GM13976 (cell line): ENCODE data around the gene A4GALT.
A peak's percentile ranks its signal among the peaks of the same experiment; 100 is the strongest.
"Not testable (repeated sequence)": the region's sequence is repeated elsewhere in the genome, so short reads cannot be mapped to it uniquely, and the experiment has no call there.

Experiments
- DNase-seq: peaks from one replicate; pipeline ENCODE4 v3.0.0; 2012; ENCODE audit warnings: low spot score
- in situ Hi-C: fragments of 300-500 bp; cut with MboI; formaldehyde crosslinking; loops from one replicate; pipeline ENCODE4 v1.12.0; 2022; ENCODE audit warnings: low sequenced_read_pairs, mixed read lengths, inconsistent platforms; ENCODE audit not compliant: unreplicated experiment
- TF ChIP-seq, protein P1 (sequence below): IDR thresholded peaks from 2 replicates; pipeline ENCODE4 v1.5.1; 2012; ENCODE audit warnings: borderline replicate concordance, mild to moderate bottlenecking; ENCODE audit not compliant: insufficient read depth; ENCODE audit errors: extremely low read depth, missing control alignments, control extremely low read depth

A4GALT gene

DNA sequence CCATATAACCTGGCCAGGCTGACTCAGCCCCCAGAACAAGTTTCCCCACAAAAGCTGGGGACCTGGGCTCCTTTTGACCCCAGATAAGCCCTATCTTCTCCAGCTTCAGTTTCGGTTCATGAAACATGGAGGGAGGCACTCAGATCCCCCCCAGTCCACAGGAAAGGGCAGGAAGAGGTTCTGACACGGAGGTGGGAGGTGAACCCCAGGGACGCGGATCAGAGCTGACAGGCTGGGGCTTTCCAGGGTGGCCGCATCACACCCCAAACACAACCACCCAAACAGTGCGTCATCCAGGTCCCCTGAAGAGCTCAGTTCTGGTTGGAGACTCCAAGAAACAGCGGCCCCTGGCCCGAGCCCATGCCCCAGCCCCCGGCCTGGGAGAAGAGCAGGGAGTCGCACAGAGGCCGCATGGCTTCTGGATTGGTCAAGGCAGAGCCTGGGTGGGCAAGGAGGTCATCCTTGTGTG, 44.3 kb upstream of the A4GALT start:
- TF ChIP-seq, protein P1, sequence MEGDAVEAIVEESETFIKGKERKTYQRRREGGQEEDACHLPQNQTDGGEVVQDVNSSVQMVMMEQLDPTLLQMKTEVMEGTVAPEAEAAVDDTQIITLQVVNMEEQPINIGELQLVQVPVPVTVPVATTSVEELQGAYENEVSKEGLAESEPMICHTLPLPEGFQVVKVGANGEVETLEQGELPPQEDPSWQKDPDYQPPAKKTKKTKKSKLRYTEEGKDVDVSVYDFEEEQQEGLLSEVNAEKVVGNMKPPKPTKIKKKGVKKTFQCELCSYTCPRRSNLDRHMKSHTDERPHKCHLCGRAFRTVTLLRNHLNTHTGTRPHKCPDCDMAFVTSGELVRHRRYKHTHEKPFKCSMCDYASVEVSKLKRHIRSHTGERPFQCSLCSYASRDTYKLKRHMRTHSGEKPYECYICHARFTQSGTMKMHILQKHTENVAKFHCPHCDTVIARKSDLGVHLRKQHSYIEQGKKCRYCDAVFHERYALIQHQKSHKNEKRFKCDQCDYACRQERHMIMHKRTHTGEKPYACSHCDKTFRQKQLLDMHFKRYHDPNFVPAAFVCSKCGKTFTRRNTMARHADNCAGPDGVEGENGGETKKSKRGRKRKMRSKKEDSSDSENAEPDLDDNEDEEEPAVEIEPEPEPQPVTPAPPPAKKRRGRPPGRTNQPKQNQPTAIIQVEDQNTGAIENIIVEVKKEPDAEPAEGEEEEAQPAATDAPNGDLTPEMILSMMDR, result no peak
- in situ Hi-C loops, result no loop called here
- peak; percentile 85 for DNase-seq

DNA sequence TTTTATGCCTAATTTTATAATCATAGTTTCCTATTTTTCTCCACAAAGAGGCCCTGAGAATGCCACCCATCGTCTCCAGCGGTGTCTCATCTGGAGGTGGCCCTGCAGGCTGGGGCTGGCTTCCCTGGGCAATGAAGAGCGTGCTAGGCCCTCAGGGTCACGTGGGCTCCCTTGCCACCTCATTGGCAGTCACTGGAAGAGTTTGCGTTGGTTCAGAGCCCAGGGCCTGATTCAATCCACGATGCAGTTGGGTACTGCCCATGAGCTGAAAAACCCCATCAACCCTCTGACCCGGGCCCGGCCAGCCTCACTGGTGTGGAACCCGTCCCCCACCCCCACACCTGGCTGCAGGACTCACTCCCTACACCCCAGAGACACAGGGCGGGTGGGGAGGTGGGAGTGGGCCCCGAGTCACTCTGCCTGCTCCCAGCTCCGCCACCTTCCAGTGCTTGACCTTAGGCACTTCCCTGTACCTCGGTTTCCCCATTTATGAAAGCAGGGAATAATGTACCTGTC, 43.4 kb upstream of the A4GALT start:
- in situ Hi-C loops, result no loop called here
- no peak for DNase-seq

DNA sequence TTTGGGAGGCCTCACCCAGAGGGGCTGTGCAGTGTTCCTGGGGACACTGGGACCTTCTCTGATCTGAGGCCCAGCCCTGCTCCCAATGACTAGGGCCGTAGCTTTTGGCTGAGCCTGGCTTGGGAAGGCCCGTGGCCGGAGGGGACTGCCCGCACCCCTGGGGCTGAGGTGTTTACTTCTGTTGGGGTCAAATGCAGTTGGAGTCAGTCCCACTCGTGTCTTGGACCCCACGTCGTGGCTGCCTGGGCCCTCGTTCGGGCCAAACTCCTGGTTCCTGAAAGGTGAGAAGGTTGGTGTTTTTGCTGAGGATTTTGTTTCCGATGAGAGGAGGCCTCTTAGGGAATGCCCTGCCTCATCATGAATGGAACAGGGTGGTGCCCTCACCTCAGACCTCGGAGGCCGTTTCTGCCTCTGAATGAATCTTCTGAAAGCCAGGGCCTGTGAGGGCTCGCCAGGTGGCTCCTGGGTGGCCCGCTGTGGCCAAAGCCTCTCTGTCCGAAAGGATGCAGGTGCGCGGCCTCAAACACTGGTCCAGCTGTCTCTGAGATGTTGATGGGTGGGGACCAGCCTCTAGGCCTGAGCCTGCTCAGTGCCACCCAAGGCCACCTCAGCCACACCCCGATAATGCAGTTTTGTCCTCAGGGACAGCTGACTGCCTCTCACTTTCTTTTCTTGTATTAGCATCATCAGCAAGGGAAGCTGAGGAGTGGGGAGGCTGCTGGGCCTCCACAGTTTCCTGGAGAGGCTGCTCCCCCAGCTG, 40.3 kb upstream of the A4GALT start:
- TF ChIP-seq, protein P1, result no peak
- DNase-seq, result peak; percentile 54
- in situ Hi-C loops, result no loop called here

More for the DNA sequence above, 43.4 kb upstream of the A4GALT start:
- TF ChIP-seq, protein P1, result no peak

DNA sequence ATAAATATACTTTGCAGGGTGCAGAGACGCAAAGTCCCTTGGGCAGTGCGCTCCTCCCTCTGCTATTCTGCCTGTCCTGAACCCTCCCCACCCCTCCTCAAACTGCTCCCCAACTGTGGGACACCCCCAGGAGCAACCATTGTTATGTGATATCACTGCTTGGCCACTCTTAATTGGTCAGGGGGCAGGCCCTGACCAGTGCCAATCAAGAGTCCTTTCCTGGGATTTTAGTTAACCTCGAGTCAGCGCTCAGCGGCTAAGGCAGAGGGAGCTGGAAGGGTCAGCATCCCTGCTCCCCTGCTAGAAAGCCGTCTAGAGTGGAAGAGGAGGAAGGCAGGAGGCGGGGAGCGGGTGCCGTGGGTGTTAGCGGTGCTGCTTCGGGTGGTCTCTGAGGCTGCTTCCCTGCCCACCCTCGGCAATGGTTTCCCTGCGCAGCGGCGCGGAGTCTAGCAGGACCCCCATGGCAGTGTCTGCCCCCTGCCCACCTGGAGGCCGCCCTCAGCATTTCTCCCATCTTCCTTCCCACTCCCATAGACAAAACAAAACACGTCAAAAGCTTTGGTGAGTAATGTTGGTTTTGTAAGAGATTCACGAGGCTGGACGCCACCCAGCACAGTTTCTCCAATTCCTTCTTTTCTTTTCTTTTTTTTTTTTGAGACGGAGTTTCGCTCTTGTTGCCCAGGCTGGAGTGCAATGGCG, 38.4 kb upstream of the A4GALT start:
- no peak for DNase-seq
- in situ Hi-C loops, result no loop called here
- TF ChIP-seq, protein P1, result no peak

DNA sequence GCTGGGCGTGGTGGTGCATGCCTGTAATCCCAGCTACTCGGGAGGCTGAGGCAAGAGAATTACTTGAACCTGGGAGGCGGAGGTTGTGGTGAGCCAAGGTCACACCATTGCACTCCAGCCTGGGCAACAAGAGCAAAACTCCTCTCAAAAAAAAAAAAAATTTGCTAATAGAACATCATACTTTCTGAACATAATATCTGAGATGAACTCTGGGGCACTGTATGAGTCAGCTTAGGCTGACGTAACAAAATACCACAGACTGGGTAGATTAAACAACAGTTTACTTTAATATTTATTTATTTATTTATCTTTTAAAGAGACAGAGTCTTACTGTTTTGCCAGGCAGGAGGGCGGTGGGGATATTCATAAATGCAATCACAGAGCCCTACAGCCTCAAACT, 34.9 kb upstream of the A4GALT start:
- DNase-seq, in situ Hi-C loops: not testable (repeated sequence)

DNA sequence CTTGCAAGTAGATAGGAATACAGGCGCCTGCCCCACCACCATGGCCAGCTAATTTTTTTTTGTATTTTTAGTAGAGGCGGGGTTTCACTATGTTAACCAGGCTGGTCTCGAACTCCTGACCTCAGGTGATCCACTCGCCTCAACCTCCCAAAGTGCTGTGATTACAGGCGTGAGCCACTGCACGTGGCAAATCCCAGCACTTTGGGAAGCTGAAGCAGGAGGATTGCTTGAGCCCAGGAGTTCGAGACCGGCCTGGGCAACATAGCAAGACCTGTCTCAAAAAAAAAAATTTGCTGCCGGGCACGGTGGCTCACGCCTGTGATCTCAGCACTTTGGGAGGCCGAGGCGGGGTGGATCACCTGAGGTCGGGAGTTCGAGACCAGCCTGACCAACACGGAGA, 34.5 kb upstream of the A4GALT start:
- in situ Hi-C loops, DNase-seq: not testable (repeated sequence)

DNA sequence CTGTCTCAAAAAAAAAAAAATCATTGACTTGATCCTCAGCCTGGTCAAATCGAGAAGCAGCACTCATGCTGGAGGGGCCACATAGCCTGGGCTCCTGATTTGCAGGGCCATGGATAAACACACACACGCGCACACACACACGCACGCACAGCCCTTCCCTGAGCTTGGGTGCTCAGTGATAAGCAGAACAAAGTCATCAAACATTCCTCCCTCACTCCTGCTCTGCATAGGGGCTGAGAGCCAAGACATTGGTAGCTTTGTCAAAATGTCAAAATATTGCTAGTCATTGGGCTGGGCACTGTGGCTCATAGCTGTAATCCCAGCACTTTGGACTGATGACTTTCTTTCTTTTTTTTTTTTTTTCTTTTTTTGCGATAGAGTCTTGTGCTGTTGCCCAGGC, 34.0 kb upstream of the A4GALT start:
- TF ChIP-seq, protein P1, result no peak
- in situ Hi-C loops, result no loop called here
- no peak for DNase-seq

DNA sequence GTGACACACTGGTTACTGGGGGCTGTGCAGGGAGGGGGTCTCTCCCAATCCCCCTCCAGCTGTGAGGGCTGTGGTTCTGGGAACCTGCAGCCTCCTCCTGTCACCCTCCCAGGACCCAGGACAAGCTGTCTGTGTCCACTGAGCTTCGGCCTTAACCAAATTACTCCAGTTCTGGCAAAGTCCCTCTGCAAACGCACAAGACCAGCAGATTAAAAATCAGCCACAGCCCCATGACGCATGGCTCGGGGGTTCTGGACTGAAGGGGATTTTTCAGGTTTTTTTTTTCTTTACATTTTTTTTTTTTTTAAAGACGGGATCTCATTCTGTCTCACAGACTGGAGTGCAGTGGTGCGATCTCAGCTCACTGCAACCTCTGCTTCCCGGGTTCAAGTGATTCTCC, 32.2 kb upstream of the A4GALT start:
- in situ Hi-C loops, result no loop called here
- peak; percentile 79 for DNase-seq

More for the DNA sequence above, 32.2 kb upstream of the A4GALT start:
- TF ChIP-seq, protein P1, result no peak
